ENCODE measurements around the gene ANO9. TPM values are rescaled to one million over a fixed set of nuclear protein-coding genes. Genes with fewer than 3 reads are reported as not detected.

The ANO9 gene
- total and polyA plus RNA-seq, 2 donors (not counting 1 experiment from before 2014, with no cell fraction given): not detected

DNA sequence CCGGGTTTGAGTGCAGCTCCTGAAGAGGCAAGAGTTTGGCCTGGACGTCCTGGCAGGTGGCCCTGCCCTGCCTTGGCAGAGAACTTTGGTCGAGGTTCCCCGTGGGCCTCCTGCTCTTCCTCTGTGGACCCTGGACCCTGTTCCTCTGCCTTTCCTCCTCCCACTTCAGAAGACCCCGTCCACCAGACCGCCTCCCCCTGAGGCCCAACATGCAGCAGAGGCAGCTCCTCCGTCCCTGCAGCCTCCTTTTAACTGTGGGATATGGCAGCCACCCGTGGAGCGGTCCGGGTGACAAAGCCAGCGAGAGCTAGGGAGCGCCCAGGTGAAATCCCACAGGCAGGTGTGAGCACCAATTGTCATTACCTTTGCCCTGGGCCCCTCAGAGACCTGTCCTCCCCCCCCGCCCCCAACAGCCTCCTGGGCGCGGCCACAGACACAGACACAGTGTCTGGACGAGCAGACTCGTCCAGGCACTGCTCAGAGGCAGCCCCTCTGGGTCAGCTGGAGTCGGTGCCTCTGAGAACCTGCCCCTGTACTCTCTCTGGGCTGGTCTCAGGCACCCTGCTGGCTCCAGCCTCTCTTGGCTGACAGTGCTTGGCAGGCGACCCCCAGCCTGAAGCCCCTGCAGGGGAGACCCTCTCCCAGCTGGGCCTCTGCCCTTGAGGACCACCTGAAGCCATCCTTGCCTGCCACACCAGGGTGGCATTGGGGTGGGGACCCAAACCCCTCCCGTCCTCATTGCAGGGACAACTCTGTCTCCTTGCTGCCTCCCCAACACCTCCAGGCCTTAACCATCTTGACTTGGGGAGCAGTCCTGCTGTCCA, 4.2 kb upstream of the ANO9 start:
- H3K79me2 ChIP-seq (ENCODE audit: control insufficient read depth, insufficient read depth, low read length): peaks cover 11% of the 10 kb centered on the region
- H3K4me2 ChIP-seq (ENCODE audit: extremely low read depth, insufficient read depth, low read length): no peak overlapping the region
- no peak overlapping the region for H3K4me3 ChIP-seq (replicated peaks in 1 of 4; ENCODE audit: control extremely low read depth in 1 of 4, insufficient read depth in 1 of 4, low read depth in 3 of 4, low read length in 4 of 4)
- H4K20me1 ChIP-seq (ENCODE audit: control insufficient read depth, extremely low read depth, insufficient read depth, low read length): no peaks in the 10 kb centered on the region
- H3K27me3 ChIP-seq (ENCODE audit: control insufficient read depth, insufficient read depth, low read length): peaks cover 2% of the 10 kb centered on the region
- H3K9me3 ChIP-seq (ENCODE audit: control insufficient read depth, insufficient read depth, low read depth, low read length): no peaks in the 10 kb centered on the region
- no peak for TF ChIP-seq EZH2 (IDR thresholded peaks at IDR 0.05; ENCODE audit: low read length, missing control alignments)
- TF ChIP-seq, protein P1, sequence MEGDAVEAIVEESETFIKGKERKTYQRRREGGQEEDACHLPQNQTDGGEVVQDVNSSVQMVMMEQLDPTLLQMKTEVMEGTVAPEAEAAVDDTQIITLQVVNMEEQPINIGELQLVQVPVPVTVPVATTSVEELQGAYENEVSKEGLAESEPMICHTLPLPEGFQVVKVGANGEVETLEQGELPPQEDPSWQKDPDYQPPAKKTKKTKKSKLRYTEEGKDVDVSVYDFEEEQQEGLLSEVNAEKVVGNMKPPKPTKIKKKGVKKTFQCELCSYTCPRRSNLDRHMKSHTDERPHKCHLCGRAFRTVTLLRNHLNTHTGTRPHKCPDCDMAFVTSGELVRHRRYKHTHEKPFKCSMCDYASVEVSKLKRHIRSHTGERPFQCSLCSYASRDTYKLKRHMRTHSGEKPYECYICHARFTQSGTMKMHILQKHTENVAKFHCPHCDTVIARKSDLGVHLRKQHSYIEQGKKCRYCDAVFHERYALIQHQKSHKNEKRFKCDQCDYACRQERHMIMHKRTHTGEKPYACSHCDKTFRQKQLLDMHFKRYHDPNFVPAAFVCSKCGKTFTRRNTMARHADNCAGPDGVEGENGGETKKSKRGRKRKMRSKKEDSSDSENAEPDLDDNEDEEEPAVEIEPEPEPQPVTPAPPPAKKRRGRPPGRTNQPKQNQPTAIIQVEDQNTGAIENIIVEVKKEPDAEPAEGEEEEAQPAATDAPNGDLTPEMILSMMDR (conservative IDR thresholded peaks at IDR 0.05 in 1 of 2, IDR thresholded peaks at IDR 0.05 in 1 of 2; ENCODE audit: low read depth in 1 of 2, low read length in 2 of 2): no peak
- no peak overlapping the region for H3K9ac ChIP-seq (ENCODE audit: insufficient read depth, low read length)
- peaks cover 2% of the 10 kb centered on the region for H3K4me1 ChIP-seq (ENCODE audit: control insufficient read depth, extremely low read depth, insufficient read depth, low read length)
- DNase-seq (ENCODE audit: low read depth in 2 of 2): no peak
- H3K36me3 ChIP-seq (ENCODE audit: control insufficient read depth, insufficient read depth, low read length): no peaks in the 10 kb centered on the region
- no peak overlapping the region for H2AFZ ChIP-seq (ENCODE audit: low read length)
- H3K27ac ChIP-seq (ENCODE audit: insufficient read depth, low read length): no peak overlapping the region

DNA sequence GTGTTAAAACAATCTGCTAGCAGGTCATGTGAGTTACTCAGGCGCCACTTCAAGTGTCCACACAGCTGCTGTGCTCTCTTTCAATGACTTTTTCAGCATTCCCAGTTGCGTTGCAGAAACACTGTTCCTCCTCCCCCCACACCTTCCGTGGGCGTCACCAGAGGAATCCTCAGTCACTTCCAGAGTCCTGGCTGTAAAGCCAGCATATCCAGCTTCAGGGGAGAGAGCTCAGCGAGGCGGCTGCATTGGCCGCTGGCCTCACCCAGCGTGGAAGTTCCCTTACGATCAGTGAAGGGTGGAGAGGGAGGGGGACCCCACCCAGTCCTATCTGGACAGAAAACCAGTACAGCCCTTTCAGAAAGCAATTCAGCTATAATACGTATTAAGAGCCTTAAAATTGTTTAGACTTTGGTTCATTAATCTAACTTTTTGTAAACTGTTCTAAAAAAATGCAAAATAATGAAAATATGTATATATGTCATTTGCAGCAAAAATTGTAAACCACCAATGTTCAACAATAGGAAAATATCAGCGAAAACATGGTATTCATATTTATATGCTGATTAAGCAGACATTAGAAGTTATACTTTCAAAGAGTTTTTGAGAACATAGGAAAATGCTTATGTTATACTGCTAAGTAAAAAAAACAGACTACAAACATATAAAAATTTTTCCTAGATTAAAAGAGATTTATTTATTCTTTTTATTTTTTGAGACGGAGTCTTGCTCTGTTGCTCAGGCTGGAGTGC, 2.8 kb upstream of the ANO9 start:
- Histone ChIP-seq H3K4me2 (ENCODE audit: extremely low read depth, insufficient read depth, low read length) (peak overlapping the region; percentile 21), H3K9ac (ENCODE audit: insufficient read depth, low read length) (no peak overlapping the region), H3K4me3 (replicated peaks in 1 of 4; ENCODE audit: control extremely low read depth in 1 of 4, insufficient read depth in 1 of 4, low read depth in 3 of 4, low read length in 4 of 4) (no peak overlapping the region), H3K9me3 (ENCODE audit: control insufficient read depth, insufficient read depth, low read depth, low read length) (no peaks in the 10 kb centered on the region), H4K20me1 (ENCODE audit: control insufficient read depth, extremely low read depth, insufficient read depth, low read length) (no peaks in the 10 kb centered on the region), H3K79me2 (ENCODE audit: control insufficient read depth, insufficient read depth, low read length) (peaks cover 3% of the 10 kb centered on the region), H3K4me1 (ENCODE audit: control insufficient read depth, extremely low read depth, insufficient read depth, low read length) (peaks cover 2% of the 10 kb centered on the region), H3K36me3 (ENCODE audit: control insufficient read depth, insufficient read depth, low read length) (no peaks in the 10 kb centered on the region), H3K27ac (ENCODE audit: insufficient read depth, low read length) (no peak overlapping the region), H3K27me3 (ENCODE audit: control insufficient read depth, insufficient read depth, low read length) (peaks cover 2% of the 10 kb centered on the region), H2AFZ (ENCODE audit: low read length) (peak overlapping the region; percentile 37)
- TF ChIP-seq EZH2 (IDR thresholded peaks at IDR 0.05; ENCODE audit: low read length, missing control alignments): no peak
- TF ChIP-seq, protein P1 (conservative IDR thresholded peaks at IDR 0.05 in 1 of 2, IDR thresholded peaks at IDR 0.05 in 1 of 2; ENCODE audit: low read depth in 1 of 2, low read length in 2 of 2): no peak
- DNase-seq (ENCODE audit: low read depth in 2 of 2): peak; percentile 19 to 34

DNA sequence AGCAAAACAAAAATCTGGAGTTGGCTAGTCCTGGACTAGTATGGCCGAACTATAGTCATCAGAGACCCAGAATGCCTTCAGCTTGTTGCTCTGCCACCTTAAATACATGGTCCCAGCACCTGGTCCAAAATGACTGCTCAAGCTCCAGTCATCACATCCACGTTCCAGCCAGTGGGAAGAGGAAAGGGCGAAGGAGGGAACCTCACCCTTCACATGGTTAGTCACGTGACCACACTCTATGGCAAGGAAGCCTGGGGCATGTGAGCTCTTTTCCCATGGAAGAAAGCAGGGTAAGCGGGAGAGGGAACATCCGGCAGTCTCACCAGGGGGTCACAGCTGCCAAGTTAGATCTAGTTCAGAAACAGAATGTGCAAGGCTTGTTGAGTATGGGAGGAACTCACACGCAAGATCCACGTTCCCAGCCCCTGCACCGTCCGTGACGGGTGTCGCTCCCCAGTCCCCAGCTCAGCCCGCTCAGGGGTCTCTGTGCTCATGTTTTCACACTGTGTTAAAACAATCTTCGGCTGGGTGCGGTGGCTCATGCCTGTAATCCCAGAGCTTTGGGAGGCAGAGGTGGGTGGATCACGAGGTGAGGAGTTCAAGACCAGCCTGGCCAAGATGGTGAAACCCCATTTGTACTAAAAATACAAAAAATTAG, 1.9 kb upstream of the ANO9 start:
- Histone ChIP-seq H3K4me2 (ENCODE audit: extremely low read depth, insufficient read depth, low read length) (no peak overlapping the region), H3K9ac (ENCODE audit: insufficient read depth, low read length) (no peak overlapping the region), H3K27me3 (ENCODE audit: control insufficient read depth, insufficient read depth, low read length) (peaks cover 2% of the 10 kb centered on the region), H3K36me3 (ENCODE audit: control insufficient read depth, insufficient read depth, low read length) (no peaks in the 10 kb centered on the region), H2AFZ (ENCODE audit: low read length) (no peak overlapping the region), H3K79me2 (ENCODE audit: control insufficient read depth, insufficient read depth, low read length) (no peaks in the 10 kb centered on the region), H3K4me1 (ENCODE audit: control insufficient read depth, extremely low read depth, insufficient read depth, low read length) (peaks cover 2% of the 10 kb centered on the region), H4K20me1 (ENCODE audit: control insufficient read depth, extremely low read depth, insufficient read depth, low read length) (no peaks in the 10 kb centered on the region), H3K27ac (ENCODE audit: insufficient read depth, low read length) (no peak overlapping the region), H3K9me3 (ENCODE audit: control insufficient read depth, insufficient read depth, low read depth, low read length) (no peaks in the 10 kb centered on the region), H3K4me3 (replicated peaks in 1 of 4; ENCODE audit: control extremely low read depth in 1 of 4, insufficient read depth in 1 of 4, low read depth in 3 of 4, low read length in 4 of 4) (no peak overlapping the region)
- DNase-seq (ENCODE audit: low read depth in 2 of 2): peak in 1 of 2 donors; percentile 30
- TF ChIP-seq, protein P1 (conservative IDR thresholded peaks at IDR 0.05 in 1 of 2, IDR thresholded peaks at IDR 0.05 in 1 of 2; ENCODE audit: low read depth in 1 of 2, low read length in 2 of 2): no peak
- TF ChIP-seq EZH2 (IDR thresholded peaks at IDR 0.05; ENCODE audit: low read length, missing control alignments): no peak

Measured in fibroblast of lung (primary cell).